GM19455 (cell line): Measurements from ENCODE around the gene FAM124B.
"Not testable (repeated sequence)": the region's sequence is repeated elsewhere in the genome, so short reads cannot be mapped to it uniquely, and the experiment has no call there.

Source experiments
- ATAC-seq: cut with Tn5 transposase; IDR thresholded peaks from one replicate; pipeline ENCODE4 v1.9.1; 2021; ENCODE audit not compliant: unreplicated experiment

Gene FAM124B

GRCh38 chr2:224416656-224417360 lies 14.9 kb upstream of the FAM124B start:
- no peak for ATAC-seq

- ATAC-seq, result no peak
Observed at GRCh38 chr2:224413381-224413780, 11.5 kb upstream of the FAM124B start.

GRCh38 chr2:224412141-224413015 lies 10.5 kb upstream of the FAM124B start:
- no peak for ATAC-seq

- no peak for ATAC-seq
Observed at GRCh38 chr2:224410946-224411561, 9.1 kb upstream of the FAM124B start.

GRCh38 chr2:224408676-224409075 lies 6.8 kb upstream of the FAM124B start:
- no peak for ATAC-seq

GRCh38 chr2:224407241-224407701 lies 5.4 kb upstream of the FAM124B start:
- no peak for ATAC-seq

- ATAC-seq, result no peak
Observed at GRCh38 chr2:224405841-224406370, 4.0 kb upstream of the FAM124B start.

- no peak for ATAC-seq
Observed at GRCh38 chr2:224405412-224405811, 3.5 kb upstream of the FAM124B start.

GRCh38 chr2:224404796-224405195 lies 2.9 kb upstream of the FAM124B start:
- no peak for ATAC-seq

- ATAC-seq, result no peak
Observed at GRCh38 chr2:224403657-224404056, 1.8 kb upstream of the FAM124B start.

GRCh38 chr2:224400886-224401632 lies 848 bp downstream of the FAM124B start:
- ATAC-seq, result no peak

GRCh38 chr2:224400174-224400810 lies 1.6 kb downstream of the FAM124B start:
- no peak for ATAC-seq

- no peak for ATAC-seq
Observed at GRCh38 chr2:224398289-224398688, 3.6 kb downstream of the FAM124B start.

GRCh38 chr2:224397100-224397499 lies 4.8 kb downstream of the FAM124B start:
- ATAC-seq, result not testable (repeated sequence)

GRCh38 chr2:224395620-224396390 lies 6.1 kb downstream of the FAM124B start:
- no peak for ATAC-seq

- no peak for ATAC-seq
Observed at GRCh38 chr2:224393157-224393872, 8.6 kb downstream of the FAM124B start.

GRCh38 chr2:224392545-224392944 lies 9.4 kb downstream of the FAM124B start:
- ATAC-seq, result no peak

GRCh38 chr2:224389317-224389716 lies 12.6 kb downstream of the FAM124B start:
- no peak for ATAC-seq

GRCh38 chr2:224386876-224387275 lies 15.0 kb downstream of the FAM124B start:
- no peak for ATAC-seq
